Iris pigment epithelial cell (primary cell): ENCODE measurements around the gene MAGI1.

ENCODE experiments used
- DNase-seq: peaks from one replicate; pipeline ENCODE4 v3.0.0-alpha.2; 2011; ENCODE audit warnings: low read depth

MAGI1 gene

DNA sequence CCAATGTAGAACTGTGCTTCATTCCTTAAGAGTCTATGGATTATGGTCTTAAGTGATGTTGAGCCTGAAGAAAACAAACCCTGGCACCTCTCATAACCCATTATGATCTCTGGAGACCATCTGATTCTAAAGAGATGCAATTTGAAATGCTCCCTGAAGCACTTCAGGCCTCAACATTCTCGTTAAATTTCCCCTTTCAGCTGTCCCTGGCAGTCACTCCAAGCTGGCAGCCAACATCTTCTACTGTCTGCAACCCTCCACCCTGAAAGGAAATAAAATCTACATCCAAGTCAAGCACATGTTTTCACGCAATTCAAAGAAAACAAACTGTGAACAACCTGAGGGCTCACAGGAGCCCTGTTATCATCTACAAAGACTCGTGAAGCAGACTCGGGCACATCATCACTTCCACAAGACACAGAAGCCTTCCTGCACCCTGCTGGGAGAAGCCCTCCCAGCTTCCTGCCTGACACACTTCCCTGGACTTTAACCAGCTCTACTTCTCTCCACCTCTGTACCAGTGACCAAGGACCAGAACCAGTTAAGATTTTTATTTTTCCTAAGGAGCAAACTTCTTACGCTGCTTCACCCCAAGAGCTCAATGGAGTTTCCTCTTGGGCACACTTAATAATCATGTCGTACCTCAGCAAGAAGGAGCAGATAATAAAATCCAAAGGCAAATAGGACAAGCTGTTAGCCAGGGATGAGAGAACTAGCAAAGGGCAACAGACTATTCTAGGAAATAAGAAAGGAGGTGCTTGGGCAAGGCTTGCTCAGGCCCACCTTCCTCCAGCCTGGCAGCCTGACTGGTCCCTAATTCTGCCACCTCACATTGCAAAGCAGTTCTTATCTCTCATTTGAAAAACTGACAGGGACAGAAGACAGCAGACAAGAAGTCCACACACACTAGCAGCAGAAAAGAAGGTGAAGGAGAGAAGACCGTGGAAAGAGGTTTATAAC lies 67.1 kb downstream of the MAGI1 start:
- DNase-seq = no peak

DNA sequence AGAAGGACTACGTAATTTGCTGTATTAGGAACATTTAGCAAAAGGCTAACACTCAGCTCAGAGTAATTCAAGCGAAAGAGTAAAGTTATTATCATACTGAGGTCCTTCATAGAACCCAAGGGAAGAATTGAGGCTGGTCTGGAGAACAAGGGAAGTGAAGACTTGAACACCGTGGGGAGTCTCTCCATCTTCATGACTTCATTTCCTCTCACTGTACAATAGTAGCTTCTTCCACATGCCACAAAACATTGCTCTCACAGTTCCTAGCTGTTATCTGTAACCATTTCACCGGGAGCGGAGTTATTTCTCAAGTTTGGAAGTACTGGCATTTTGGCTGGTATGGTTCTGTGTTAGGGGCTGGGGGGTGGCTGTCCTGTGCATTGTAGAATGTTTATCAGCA lies 69.7 kb downstream of the MAGI1 start:
- DNase-seq = no peak

DNA sequence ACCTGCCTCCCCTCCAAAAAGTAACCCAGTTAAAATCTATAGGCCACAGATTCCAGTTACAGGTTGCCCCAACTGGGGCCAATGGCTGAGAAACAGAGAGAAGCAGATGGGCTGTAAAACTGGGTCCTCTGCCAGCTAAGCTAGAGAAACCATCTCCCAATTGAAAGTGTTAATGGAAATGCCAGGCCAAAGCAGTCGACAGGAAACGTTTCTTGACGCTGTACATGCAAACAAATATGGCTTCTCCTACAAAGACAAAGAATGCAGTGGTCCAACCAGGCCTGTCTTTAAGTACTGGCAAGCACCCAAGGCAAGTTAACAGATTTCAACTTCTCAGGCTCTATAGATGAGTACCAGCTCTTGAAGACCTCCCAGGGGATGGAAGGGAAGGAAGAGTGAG lies 71.3 kb downstream of the MAGI1 start:
- DNase-seq = no peak

DNA sequence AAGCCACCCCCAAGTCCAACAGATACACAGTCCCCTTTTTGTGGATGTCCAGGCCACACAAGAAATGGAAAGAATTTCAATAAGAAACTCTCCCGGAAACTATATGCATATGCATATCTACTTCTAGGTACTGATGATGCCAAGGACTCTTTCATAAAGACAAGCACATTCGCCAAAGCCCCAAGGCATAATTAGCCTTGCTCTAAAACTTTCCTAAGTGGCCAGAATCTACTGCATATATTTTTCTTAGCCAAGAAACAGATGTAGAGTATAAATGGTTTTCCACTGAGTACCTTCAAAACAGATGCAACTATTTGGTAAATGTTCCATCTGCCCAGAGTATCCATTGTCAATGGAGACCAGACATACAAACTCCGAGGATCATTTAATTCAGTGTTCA lies 73.9 kb downstream of the MAGI1 start:
- DNase-seq = no peak

DNA sequence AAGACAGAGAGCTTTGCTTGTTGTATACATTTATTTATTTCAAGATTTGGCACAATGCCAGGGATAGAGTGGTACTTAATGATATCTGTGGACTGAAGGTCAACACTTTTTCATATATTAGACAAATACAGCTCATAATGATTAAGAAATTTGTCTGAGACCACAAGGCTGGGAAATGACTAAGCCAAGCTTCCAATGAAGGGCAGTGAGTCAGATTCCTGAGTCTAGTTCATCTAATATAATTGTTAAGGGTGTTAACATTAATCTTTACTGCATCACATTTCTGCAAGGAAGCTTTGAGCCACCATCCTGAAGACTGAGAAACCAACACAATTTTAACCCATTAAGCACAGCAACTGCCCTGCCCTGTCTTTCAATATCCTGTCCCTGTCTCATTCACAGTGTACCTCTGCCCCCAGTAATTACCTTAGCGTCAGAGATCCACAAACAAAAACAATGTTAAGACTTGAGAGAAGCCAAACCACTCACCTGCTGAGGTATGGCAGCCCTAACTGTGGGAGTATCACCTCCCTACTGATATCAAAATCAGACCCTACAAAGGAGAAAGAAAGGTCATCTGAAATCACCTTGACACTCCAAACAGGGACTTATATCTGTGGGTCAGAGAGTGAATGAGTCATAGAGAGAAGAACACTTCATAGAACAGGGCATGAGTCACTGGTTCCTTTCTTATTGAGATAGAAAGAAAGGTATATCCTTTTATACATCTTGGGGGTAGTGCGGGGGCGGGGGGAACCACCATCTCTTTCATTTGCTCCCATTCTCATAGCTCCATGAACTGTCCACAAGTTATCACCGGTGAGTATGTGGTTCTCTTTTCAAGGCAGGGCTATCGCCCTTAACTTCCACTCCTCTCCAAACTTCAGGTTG lies 74.7 kb downstream of the MAGI1 start:
- DNase-seq = peak; percentile 95

DNA sequence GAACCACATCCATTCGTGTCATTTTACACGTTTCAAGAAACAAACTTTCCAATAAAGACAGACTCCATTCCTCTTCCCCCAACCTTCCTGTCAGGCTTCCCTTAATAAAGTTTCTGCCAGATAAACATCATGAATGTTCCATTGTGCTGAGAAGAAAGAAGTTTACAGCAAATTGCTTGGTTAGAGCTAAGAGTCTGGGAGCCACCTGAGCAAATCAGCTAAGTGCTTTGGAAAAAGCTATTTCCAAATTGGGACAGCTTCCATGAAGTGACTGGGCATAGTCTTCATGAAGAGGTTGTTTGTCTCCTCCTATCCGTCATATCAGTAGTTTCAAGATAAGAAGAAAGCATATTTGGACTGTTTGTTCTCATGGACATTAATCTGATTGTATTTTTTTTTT lies 77.0 kb downstream of the MAGI1 start:
- no peak for DNase-seq

DNA sequence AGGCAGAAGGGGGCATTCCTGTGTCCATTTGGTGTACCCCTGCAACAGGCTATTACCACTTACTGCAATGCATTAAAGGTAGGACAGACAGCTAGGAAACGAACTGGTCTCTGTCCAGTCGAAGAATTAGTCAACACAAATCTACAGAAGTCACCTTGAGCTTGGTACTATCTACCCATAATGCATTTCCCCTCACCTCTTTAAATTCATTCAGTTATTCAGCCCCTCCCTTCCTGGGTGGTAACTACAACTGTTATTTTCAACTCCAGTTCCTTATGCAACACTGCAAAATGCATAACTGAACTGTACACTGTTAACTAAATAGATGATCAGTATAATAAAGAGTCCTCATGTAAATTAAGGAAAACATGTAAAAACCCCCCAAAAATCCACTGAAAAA lies 77.6 kb downstream of the MAGI1 start:
- DNase-seq = no peak

DNA sequence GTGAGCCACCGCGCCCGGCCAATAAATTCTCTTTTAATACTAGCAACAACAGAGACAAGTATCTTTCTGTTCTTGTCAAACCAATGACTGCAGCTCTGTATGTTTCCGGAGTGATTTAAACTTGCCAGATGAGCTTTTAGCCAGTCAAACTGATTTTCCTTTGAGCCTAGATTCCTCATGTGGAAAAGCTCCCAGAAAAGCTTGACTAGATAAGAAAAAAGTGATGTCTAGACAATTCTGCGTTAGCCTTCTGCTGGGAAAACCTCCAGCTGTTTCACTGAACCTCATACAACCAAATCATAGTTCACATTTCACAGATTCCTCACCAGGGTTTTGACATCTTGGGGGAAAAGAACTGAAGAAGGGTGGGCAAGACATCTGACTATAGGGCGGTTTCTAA lies 78.6 kb downstream of the MAGI1 start:
- peak; percentile 70 for DNase-seq

DNA sequence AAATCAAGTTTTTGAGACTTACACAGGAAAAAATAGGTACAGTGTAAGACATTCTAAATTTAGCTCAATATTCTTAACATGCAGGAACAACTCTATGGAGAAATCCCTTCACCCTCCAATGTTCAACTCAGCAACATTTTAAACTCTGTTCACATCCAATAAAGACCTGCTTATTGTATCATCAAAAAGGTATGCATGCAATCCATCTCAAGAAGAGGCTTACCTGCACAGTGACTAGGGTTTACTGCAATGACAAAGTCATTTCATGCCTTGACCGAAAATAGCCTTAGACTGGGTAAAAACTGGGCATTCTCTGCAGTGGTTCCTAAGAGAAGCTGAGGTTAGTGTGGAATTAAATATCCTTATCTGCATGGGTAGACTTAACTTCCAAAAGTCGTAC lies 80.5 kb downstream of the MAGI1 start:
- no peak for DNase-seq

DNA sequence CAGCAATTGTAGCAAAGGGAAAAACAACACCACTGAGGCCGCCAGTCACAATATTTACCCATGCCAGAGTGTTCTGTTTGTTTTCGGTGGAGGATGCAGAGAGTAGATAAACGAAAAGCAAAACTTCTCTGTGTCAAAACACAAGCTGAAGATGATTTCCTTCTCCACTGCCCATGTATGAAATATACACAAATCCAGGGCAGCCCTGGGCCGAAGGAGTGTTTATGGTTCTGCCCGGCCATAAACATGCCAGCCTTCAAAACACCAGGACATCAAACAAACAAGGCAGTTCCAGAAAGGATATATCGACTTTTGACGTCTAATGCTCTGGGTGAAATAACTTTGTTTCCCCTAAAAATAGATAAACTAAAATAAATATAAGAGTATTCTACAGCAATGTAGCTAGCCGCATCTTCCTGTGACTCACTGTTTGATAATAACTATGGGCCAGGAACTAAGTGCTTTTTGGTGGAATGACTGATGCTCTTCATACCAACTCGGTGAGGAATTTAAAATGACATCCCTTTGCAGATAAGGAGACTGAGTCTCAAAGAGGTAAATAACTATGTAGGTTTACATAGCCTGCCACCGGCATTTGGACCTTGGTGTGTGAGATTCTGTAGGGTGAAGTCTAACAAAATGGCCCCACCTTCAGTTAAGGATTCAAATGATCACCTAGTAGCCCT lies 82.8 kb downstream of the MAGI1 start:
- DNase-seq = peak; percentile 84

DNA sequence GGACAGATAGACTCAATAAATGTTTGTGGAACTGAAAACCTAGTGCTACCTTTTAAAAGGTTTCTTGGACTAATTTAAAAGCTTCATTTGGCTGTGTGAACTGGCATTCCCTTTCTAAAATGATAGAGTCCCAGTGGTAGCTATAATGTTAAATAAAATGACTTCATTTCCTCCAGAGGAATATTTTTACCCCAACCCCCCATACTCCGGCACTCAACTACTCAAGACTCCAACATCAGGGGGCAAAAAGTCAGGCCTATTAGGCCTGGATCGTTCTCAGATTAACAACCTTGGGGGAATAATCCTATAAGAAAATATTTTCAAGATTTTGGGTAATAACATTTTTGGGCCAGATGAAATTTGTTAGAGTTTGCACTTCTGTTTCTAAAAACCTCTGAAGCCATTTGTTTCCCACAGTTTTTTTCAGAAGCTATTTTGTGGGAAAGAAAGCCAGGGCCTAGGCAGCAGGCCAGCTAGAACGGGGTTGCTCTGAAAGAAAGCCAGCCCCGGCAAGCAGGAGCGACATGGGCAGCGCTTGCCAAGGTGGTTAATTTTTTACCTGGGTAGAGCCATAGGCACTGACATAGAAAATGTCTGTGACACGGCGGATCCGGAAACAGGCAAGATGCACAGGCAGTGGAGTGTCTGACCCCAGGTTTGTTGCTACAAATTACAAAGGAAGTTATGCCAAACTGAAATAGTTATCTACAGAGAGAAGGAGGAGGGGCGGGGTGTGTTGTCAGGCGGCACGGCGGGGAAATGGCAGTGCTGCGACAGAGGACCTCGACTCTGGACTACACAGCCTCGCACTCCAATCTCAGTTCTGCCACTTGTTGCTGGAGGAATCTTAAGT lies 84.6 kb downstream of the MAGI1 start:
- no peak for DNase-seq

DNA sequence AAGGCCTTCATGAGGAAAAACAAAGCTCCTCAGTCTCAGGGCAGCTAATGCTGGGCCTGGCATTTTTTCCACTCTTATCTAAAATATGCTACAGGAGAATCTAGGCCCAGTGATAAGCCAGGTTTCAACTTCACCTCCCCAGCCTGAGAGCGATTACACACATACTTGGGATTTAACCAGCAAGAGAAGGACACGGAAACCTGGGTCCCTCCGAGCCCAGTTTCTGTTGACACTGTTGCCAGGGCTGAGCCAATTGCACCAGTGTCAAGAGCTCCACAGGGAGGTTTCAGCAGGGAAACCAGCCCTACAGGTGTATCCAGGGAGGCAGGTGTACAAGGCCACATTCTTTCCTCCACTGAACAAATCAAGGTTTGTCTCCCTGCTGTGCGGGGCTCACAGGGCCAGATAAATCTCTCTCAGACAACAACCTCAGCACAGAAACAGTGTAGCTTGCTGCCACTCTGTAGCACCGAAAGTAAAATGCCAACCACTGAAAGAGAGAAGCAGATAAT lies 85.4 kb downstream of the MAGI1 start:
- peak; percentile 42 for DNase-seq

DNA sequence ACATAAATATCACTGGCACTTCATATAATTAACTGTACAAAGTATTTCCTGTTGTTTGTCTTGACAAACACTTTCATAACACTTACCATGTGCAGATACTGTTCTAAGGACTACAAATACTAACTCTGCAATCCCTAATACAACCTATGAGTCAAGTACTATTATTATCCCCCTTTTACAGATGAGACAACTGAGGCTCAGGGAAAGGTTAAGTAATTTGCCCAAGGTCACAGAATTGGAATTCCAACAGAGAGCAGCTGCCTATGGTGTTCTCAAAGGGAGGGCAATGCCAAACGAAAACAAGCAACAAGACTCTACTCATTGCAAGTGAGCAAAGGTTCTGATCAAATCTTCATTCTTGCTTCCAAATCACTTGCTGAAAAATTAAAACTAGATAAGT lies 85.9 kb downstream of the MAGI1 start:
- DNase-seq = no peak

DNA sequence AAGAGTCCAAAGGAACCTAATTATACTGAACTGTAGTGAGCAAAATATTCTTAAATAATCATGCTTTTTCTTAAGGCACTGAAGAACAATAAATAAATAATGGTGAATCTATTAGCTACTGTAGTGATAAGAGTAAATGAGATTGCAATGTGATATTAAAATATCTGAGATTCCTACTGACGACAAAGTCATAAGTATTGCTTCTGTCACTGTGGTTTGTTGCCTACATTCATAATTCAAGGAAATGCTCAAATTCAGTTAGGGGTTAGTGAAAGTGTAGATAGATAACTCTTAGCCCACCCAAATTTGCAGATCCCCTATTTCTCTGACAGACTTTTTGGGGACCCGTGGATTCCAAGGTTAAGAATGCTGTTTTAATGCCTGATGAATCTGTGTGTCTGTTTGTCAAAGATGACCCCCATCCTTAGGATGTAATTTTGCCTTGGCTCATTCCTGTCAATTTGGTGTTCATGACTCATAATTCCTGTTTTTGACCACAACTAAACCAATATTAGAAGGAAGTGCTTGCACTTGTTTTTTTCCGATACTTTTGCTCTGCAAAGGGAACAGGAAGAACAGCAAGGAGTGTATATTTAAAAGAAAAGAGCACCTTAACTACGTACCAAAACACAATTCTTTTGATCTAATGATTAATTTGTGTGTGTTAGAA lies 86.7 kb downstream of the MAGI1 start:
- peak; percentile 65 for DNase-seq

DNA sequence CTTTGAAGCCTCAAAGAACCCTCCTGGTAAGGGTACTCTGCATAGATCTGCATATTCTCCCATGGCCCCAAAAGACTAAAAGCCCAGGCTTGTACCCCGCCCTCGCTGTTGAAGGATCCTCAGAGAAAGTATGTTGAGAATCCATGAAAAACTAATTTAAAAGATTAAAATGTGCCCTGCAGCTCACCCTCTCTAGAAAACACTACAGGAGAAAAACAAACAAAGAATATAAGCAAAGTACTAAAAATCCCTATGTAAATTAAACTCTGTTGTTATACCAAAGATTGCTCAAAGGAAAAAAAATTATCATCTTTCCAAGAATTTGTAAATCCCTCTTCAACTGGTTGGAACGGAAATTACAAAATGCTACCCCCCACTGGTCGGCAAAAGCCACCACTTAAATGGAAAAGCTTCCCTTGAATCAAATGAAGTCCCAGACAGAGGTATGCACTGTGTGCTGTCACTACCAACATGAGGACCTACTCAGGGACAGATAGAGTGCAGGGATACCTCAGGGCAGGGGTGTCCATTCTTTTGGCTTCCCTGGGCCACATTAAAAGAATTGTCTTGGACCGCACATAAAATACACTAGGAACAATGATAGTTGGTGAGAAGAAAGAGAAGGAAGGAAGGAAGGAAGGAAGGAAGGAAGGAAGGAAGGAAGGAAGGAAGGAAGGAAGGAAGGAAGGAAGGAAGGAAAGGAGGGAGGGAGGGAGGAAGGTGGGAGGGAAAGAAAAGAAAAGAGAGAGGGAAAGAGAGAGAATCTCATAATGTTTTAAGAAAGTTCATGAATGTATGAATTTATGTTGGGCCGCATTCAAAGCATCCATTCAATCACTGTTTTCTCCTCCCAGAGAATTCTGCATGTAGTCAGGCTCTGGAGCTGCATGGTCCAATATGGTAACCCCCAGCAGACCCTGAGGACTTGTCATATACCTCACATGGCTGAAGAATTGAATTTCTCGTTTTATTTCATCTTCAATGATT lies 88.1 kb downstream of the MAGI1 start:
- DNase-seq = peak; percentile 55

DNA sequence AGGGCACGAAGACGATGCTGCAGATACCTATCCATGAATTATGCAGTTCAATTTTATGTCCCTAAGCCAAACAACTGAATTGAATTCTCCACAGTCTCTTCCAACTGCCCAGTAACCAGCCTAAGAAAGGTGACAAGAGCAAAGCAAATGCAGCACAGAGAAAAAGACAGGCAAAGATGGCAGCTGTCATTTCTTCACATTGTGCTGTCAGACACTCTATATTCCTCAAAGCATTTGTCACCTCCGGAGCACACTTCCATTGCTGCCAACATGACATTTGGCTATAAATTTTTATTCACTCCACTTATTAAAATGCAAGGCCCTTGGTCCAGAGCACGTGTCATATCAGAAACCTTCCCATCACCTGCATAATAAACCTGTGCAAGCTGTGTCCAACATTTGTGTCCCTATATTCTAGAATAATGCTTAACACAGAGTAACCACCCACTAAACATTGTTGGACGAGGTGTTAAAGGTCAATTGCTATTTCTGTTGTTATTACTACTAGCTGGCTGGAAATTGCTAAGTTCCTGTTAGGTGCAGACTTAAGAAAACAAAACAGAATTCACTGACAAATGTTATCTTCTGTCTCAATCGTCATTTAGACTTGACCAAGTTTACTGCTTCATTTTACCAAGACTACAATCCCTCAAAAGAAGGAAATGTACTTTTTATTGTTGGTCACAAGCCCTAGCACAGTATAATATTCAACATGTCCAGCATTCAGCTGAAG lies 89.7 kb downstream of the MAGI1 start:
- no peak for DNase-seq

DNA sequence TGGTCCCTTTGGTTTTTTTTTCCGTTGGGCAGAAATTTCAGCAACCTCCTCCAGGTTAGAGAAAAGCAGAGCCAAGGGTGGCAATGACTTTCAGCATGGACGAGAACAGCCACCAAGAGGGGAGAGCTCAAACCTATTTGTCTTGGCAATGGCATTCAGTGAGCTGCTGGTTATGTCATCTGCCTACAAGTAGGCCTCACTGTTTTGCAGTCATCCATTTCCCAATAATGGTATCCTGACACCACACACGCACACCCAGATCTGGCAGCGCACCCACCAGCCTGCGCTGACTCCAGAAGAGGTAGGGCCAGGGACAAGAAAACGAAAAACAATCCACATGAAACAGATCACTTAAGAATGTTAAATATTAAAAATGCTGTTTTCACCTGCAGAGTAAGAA lies 92.3 kb downstream of the MAGI1 start:
- peak; percentile 46 for DNase-seq

DNA sequence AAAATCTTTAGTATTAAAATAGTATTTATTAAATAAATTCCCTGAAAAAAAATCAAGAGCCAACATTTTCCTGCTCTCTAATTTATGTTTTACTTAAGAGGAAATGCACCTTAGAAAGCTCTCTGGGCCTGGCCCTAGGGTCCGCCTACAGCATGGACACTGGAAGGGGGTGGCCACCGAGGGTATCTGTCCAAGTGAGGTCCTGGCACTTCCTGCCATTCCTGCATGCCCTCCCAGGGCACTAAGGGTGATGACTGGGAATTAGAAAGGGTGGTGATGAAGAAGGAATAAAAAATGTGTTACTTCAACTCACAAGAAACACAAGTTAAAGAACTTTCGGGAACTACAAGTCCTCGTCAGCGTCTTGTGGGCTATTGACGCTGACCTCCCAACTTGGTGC lies 92.8 kb downstream of the MAGI1 start:
- no peak for DNase-seq

DNA sequence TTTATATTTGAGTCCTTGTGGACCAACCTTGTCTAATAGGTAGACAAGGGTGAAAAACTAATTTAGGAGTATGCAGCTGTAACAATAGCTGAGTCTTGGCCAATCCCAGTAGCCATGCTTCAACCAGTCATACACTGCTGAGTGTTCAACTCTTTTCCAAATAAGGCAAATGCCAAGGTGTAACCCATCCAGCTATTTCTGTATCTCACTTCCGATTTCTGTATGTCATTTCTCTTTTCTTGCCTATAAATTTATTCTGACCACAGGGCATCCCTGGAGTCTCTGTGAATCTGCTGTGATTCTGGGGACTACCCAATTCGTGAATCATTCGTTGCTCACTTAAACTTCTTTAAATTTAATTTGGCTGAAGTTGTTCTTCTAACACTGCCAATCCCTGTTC lies 93.2 kb downstream of the MAGI1 start:
- no peak for DNase-seq
